RWPE1 (cell line): ENCODE measurements around the gene DPYSL3.
A peak's percentile ranks its signal among the peaks of the same experiment; 100 is the strongest.
"Not testable (repeated sequence)": the region's sequence is repeated elsewhere in the genome, so short reads cannot be mapped to it uniquely, and the experiment has no call there.

Experiments
- CTCF ChIA-PET: fragments of 350-600 bp; sonication (Branson Sonifier 250); formaldehyde crosslinking; extraction: SDS; loops from one replicate; lab custom pipeline; 2021; lab: Yijun Ruan, JAX
- POLR2A ChIA-PET: fragments of 400-600 bp; formaldehyde crosslinking; extraction: SDS; loops from one replicate; lab custom pipeline; 2020; ENCODE audit warnings: antibody characterized with exemption; ENCODE audit not compliant: low non-redundant PET; lab: Yijun Ruan, JAX
- DNase-seq: peaks from one replicate; pipeline ENCODE4 v3.0.0; 2012; ENCODE audit warnings: low spot score
- H3K27ac ChIP-seq: fragments of 450-650 bp; 2 replicates; pipeline ENCODE4 v1.5.1; 2017
- TF ChIP-seq, protein P1 (sequence below): fragments of 450-650 bp; conservative IDR thresholded peaks from 2 replicates; pipeline ENCODE4 v1.5.1; 2017; ENCODE audit warnings: low read depth, mild to moderate bottlenecking

The DPYSL3 gene

DNA sequence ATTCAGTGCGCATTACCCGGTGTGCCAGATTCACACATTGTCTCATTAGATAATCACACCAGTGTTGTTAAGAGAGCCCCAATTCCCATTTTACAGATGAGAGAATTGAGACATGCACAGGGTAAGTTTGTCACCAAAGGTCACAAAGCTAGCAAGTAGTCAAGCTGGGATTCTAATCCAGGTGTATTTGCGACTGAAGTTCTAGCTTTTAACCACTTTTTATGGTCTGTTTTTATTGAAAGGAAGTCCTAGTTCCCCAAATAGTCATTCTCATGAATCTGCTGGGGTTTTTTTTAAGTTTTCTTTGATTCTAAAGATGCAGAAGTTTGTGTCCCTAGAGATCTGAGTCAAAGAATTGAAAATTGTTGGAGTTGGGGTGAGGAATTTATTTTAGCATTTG is 136.5 kb downstream of the DPYSL3 start:
- DNase-seq = no peak
- CTCF ChIA-PET = no interaction called here
- H3K27ac ChIP-seq = no peak overlapping the region
- POLR2A ChIA-PET = no interaction called here
- TF ChIP-seq, protein P1, sequence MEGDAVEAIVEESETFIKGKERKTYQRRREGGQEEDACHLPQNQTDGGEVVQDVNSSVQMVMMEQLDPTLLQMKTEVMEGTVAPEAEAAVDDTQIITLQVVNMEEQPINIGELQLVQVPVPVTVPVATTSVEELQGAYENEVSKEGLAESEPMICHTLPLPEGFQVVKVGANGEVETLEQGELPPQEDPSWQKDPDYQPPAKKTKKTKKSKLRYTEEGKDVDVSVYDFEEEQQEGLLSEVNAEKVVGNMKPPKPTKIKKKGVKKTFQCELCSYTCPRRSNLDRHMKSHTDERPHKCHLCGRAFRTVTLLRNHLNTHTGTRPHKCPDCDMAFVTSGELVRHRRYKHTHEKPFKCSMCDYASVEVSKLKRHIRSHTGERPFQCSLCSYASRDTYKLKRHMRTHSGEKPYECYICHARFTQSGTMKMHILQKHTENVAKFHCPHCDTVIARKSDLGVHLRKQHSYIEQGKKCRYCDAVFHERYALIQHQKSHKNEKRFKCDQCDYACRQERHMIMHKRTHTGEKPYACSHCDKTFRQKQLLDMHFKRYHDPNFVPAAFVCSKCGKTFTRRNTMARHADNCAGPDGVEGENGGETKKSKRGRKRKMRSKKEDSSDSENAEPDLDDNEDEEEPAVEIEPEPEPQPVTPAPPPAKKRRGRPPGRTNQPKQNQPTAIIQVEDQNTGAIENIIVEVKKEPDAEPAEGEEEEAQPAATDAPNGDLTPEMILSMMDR = no peak

DNA sequence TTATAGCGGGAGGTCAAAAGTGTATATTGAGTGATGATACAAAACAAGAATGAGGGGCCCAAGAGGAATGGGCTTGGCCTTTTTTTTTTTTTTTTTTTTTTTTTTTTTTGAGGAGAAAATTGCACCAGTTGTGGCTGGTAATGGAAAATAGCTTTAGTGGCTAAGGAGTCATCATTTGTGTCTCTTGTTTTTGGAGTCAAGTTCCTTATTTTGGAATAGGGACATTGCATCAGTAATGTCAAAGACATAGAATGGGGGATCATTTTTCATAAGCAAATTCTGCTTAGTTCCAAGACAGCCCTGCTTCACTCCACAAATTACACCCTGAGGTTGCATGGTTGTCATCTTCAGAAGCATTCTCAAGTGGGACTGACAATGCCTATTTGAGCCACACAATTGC is 137.7 kb downstream of the DPYSL3 start:
- CTCF ChIA-PET = interaction anchor here (0.7 kb wide), 1 partner anchor 10 kb away, joined by 3 read pairs; no protein-coding TSS in a partner anchor
- no peak for DNase-seq
- no peak overlapping the region for H3K27ac ChIP-seq
- TF ChIP-seq, protein P1 = no peak
- POLR2A ChIA-PET = no interaction called here

DNA sequence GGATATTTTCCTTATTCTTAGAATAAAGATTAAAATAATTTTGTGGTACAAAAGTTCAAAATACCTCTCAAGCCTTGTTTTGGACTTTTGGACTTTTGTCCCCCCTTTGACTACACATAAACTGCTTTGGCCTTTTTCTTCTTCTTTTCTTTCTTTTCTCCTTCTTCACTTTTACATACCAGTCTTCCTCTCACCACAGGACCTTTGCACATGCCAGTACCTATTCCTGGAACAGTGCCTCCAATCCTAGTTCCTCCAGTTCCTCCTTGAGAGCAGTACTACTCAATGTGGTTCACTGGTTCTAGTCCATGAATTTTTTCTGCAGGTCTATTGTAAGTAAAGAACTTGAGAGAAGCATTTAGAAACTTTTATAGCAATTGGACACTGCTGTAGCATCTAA is 138.6 kb downstream of the DPYSL3 start:
- no peak for DNase-seq
- ChIA-PET CTCF (no interaction called here), POLR2A (no interaction called here)
- TF ChIP-seq, protein P1 = no peak
- H3K27ac ChIP-seq = no peak overlapping the region

DNA sequence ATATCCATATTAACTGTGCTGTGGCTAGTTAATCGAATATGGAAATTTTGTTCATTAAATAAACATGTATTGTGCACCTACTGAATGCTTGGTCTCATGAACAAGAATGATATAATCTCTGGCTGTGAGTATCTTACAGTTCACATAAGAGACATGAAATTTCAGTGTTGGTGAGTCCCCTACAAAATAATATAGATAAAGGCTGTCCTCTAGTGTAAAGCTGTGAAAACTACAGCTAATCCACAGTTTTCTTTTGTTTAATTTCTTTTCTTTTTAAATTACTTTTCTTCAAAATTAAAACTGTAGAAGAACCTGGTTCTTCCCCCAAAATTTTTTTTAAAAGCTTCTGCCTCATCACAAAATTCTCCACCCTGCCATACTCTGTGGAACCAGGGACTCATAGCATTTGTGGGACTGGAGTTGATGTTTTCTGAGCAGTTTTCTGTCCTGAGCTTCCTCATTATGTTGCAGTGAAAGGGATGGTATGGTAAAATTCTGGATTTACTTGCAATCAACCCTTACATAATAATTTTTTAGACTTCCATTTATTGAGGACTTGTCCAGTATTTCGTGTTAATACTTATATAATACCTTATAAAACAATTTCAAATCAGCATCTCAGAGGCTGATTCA is 140.0 kb downstream of the DPYSL3 start:
- H3K27ac ChIP-seq = no peak overlapping the region
- DNase-seq = peak; percentile 40
- ChIA-PET CTCF (interaction anchor here (0.6 to 2.5 kb wide), 13 partner anchors 15 to 836 kb away, joined by 3 to 17 read pairs (median 4); no protein-coding TSS in a partner anchor), POLR2A (no interaction called here)
- TF ChIP-seq, protein P1 = peak; percentile 94

DNA sequence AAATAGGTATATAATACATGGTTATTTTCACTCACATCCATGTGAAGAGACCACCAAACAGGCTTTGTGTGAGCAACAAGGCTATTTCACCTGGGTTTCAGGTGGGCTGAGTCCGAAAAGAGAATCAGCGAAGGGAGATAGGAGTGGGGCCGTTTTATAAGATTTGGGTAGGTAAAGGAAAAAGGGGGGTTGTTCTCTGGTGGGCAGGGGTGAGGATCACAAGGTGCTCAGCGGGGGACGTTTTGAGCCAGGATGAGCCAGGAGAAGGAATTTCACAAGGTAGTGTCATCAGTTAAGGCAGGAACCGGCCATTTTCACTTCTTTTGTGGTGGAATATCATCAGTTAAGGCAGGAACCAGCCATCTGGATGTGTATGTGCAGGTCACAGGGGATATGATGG is 142.5 kb downstream of the DPYSL3 start:
- CTCF ChIA-PET, POLR2A ChIA-PET, H3K27ac ChIP-seq, DNase-seq: not testable (repeated sequence)

DNA sequence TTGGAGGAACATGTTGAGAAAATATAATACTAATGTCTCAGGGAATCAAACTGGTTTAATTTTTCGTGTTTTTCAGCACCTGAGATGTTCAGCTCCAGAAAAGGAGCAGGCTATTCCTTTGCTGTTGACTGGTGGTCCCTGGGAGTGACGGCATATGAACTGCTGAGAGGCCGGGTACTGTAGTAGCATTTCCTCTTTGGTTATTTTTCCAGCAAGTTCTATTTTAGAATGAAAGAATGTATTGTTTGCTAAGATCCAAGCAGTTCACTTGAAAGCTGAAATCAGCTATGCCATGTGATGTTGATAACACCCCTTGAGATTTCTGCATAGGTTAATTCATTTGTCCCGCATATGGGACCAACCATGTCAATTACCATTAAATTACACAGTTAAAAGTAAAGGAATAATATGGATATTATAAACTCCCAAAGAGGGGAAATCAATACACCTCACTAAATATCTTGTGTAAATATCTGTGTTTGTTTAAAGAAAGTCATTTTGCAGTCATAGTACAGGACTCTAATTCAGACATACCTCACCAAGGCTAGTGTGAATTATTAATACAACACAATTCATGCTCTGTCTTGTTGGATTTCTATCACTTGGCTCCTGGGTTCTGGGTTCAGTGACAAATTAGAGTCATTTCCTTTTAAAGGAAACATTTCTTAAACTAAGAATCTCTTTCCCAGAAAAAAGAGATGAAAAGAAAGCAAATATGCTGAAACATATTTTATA is 148.3 kb downstream of the DPYSL3 start:
- POLR2A ChIA-PET = no interaction called here
- TF ChIP-seq, protein P1 = no peak
- no peak overlapping the region for H3K27ac ChIP-seq
- no peak for DNase-seq
- CTCF ChIA-PET = no interaction called here

DNA sequence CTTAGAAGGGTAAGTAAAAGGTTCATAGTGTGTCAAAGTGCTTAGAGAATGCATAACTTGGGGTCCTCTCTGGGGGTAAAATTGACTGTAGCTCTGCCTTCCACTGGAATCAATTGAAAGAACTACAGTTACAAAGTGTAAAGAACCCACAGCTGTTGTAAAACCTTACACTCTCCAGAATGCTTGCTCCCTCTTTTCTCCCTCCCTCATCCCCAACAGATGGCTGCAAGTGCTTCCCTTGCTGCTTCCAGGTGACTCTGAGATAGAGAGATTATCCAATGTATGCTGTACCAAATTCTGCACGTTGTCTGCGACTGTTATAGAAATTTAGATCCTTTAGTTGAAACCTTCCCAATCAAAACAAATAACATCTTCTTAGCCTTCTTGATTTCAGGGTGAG is 149.1 kb downstream of the DPYSL3 start:
- CTCF ChIA-PET = no interaction called here
- TF ChIP-seq, protein P1 = no peak
- POLR2A ChIA-PET = no interaction called here
- DNase-seq = no peak
- H3K27ac ChIP-seq = no peak overlapping the region
